Measurements from ENCODE around the gene MGRN1.

The MGRN1 gene

GRCh38 chr16:4694642-4695451, 70.2 kb downstream of the MGRN1 start:
- peak; percentile 11 for TF ChIP-seq CTCF (IDR thresholded peaks at IDR 0.05; ENCODE audit: low read depth, low read length)
- no peak for DNase-seq (ENCODE audit: low read depth, low spot score)
- H3K4me3 ChIP-seq (ENCODE audit: low read depth, low read length) = peak overlapping the region; percentile 76

GRCh38 chr16:4695473-4696171, 71.0 kb downstream of the MGRN1 start:
- no peak overlapping the region for H3K4me3 ChIP-seq (ENCODE audit: low read depth, low read length)
- in situ Hi-C loops (cut with HindIII; ENCODE audit: low sequenced_read_pairs) = no loop called here
- TF ChIP-seq CTCF (IDR thresholded peaks at IDR 0.05; ENCODE audit: low read depth, low read length) = no peak
- no peak for DNase-seq (ENCODE audit: low read depth, low spot score)

More at GRCh38 chr16:4694642-4695451, 70.2 kb downstream of the MGRN1 start:
- in situ Hi-C loops (cut with HindIII; ENCODE audit: low sequenced_read_pairs) = no loop called here

- no peak for TF ChIP-seq CTCF (IDR thresholded peaks at IDR 0.05; ENCODE audit: low read depth, low read length)
- H3K4me3 ChIP-seq (ENCODE audit: low read depth, low read length) = no peak overlapping the region
- in situ Hi-C loops (cut with HindIII; ENCODE audit: low sequenced_read_pairs) = no loop called here
- no peak for DNase-seq (ENCODE audit: low read depth, low spot score)
Measured at GRCh38 chr16:4696172-4696904, 71.7 kb downstream of the MGRN1 start.

- no peak for DNase-seq (ENCODE audit: low read depth, low spot score)
- no peak for TF ChIP-seq CTCF (IDR thresholded peaks at IDR 0.05; ENCODE audit: low read depth, low read length)
- H3K4me3 ChIP-seq (ENCODE audit: low read depth, low read length) = no peak overlapping the region
- in situ Hi-C loops (cut with HindIII; ENCODE audit: low sequenced_read_pairs) = no loop called here
Measured at GRCh38 chr16:4696905-4697847, 72.5 kb downstream of the MGRN1 start.

GRCh38 chr16:4697848-4698291, 73.2 kb downstream of the MGRN1 start:
- no peak for TF ChIP-seq CTCF (IDR thresholded peaks at IDR 0.05; ENCODE audit: low read depth, low read length)
- in situ Hi-C loops (cut with HindIII; ENCODE audit: low sequenced_read_pairs) = no loop called here
- H3K4me3 ChIP-seq (ENCODE audit: low read depth, low read length) = no peak overlapping the region
- DNase-seq (ENCODE audit: low read depth, low spot score) = no peak

Measured in astrocyte of the spinal cord (primary cell).